Endothelial cell of umbilical vein (primary cell): ENCODE measurements around the gene DENND2A. TPM values are rescaled to one million over a fixed set of nuclear protein-coding genes. Genes with fewer than 3 reads are reported as not detected.

Experiments
- BruUV-seq: library from RNA; stranded (reverse); fragments of 400-500 nt; replicated peaks from 2 replicates; lab custom pipeline; 2021; lab: Mats Ljungman, UMichigan
- CTCF ChIA-PET: fragments of 300-600, 350-600 bp; sonication (Branson Sonifier 250); formaldehyde crosslinking; loops from one replicate; lab custom pipeline; 2021; ENCODE audit warnings: antibody characterized with exemption, inconsistent platforms; lab: Charles Lee
- POLR2A ChIA-PET: fragments of 300-600, 350-600 bp; sonication (Branson Sonifier 250); formaldehyde crosslinking; loops from one replicate; lab custom pipeline; 2021; ENCODE audit warnings: antibody characterized with exemption, inconsistent platforms; lab: Charles Lee
- DNase-seq: peaks from one replicate; pipeline ENCODE4 v3.0.0-alpha.2; 2011; ENCODE audit warnings: low read depth, low spot score
- FAIRE-seq: peaks from 2 replicates; lab custom pipeline; 2011; peaks lifted over from hg19 to GRCh38; lab: Jason Lieb, UNC
- H2AFZ ChIP-seq: 2 replicates; pipeline ENCODE4 v1.6.0; 2012; ENCODE audit warnings: low read depth, low read length, control low read depth, inconsistent platforms
- H3K27ac ChIP-seq: 2 replicates; pipeline ENCODE4 v1.5.1; 2011; ENCODE audit warnings: low read depth, mild to moderate bottlenecking, control low read depth, low read length, moderate library complexity; ENCODE audit not compliant: insufficient read depth
- H3K27me3 ChIP-seq, 2 experiments: 2 replicates each; pipeline versions ENCODE4 v1.6.0 to v1.6.1; 2011; ENCODE audit warnings: low read length in 2 of 2, mixed read lengths in 1 of 2; ENCODE audit not compliant: control insufficient read depth in 2 of 2, insufficient read depth in 2 of 2
- H3K36me3 ChIP-seq, 2 experiments: 2 replicates in 1 of 2; 3 replicates in 1 of 2; pipeline ENCODE4 v1.5.1; 2011; ENCODE audit warnings: low read length in 2 of 2, mild to moderate bottlenecking in 1 of 2, moderate library complexity in 1 of 2; ENCODE audit not compliant: control insufficient read depth in 2 of 2, insufficient read depth in 2 of 2; ENCODE audit errors: extremely low read depth in 1 of 2
- H3K4me1 ChIP-seq: 3 replicates; pipeline ENCODE4 v1.5.1; 2011; ENCODE audit warnings: mild to moderate bottlenecking, low read length; ENCODE audit not compliant: control insufficient read depth, insufficient read depth; ENCODE audit errors: extremely low read depth
- H3K4me2 ChIP-seq: 2 replicates; pipeline ENCODE4 v1.6.1; 2011; ENCODE audit warnings: low read length, control low read depth, mixed read lengths; ENCODE audit not compliant: insufficient read depth
- H3K4me3 ChIP-seq, 3 experiments: fragments of 200-600 bp in 1 of 3; sonication (generic), shearing (Covaris generic) in 1 of 3; replicated peaks in 1 of 3; 2 replicates each; pipeline ENCODE4 v1.5.1; 2011 to 2016; ENCODE audit warnings: control low read depth in 3 of 3, low read length in 3 of 3, mild to moderate bottlenecking in 2 of 3, inconsistent platforms in 1 of 3, low read depth in 1 of 3, moderate library complexity in 1 of 3; ENCODE audit not compliant: insufficient read depth in 1 of 3
- H3K79me2 ChIP-seq: 2 replicates; pipeline ENCODE4 v1.6.0; 2012; ENCODE audit warnings: low read length, inconsistent platforms; ENCODE audit not compliant: control insufficient read depth, insufficient read depth
- H3K9ac ChIP-seq: replicated peaks from 2 replicates; pipeline ENCODE3; 2011; ENCODE audit warnings: low read length, control low read depth; ENCODE audit not compliant: insufficient read depth; ENCODE audit errors: extremely low read depth
- H3K9me1 ChIP-seq: replicated peaks from 3 replicates; pipeline ENCODE4 v1.6.0; 2011; ENCODE audit warnings: mild to moderate bottlenecking, low read length; ENCODE audit not compliant: control insufficient read depth, insufficient read depth; ENCODE audit errors: extremely low read depth
- H3K9me3 ChIP-seq: replicated peaks from 2 replicates; pipeline ENCODE4 v1.5.1; 2012; ENCODE audit warnings: low read length, inconsistent platforms; ENCODE audit not compliant: control insufficient read depth, insufficient read depth
- H4K20me1 ChIP-seq: replicated peaks from 2 replicates; pipeline ENCODE3; 2011; ENCODE audit warnings: mild to moderate bottlenecking, low read length; ENCODE audit not compliant: control insufficient read depth, insufficient read depth; ENCODE audit errors: extremely low read depth
- EZH2 ChIP-seq: IDR thresholded peaks from 2 replicates; pipeline ENCODE4 v1.6.1; 2012; ENCODE audit warnings: borderline replicate concordance, low read depth, mild to moderate bottlenecking, moderate library complexity, low read length, inconsistent platforms; ENCODE audit not compliant: severe bottlenecking
- FOS ChIP-seq: IDR thresholded peaks from 2 replicates; pipeline ENCODE4 v1.6.1; 2011; ENCODE audit warnings: mild to moderate bottlenecking, low read length, moderate library complexity, borderline replicate concordance; ENCODE audit not compliant: insufficient read depth
- GATA2 ChIP-seq: IDR thresholded peaks from 2 replicates; pipeline ENCODE4 v1.7.0; 2011; ENCODE audit warnings: low read depth, mild to moderate bottlenecking, moderate library complexity, mixed read lengths, low read length; ENCODE audit not compliant: insufficient read length, insufficient read depth
- JUN ChIP-seq: IDR thresholded peaks from 2 replicates; pipeline ENCODE4 v1.6.1; 2011; ENCODE audit warnings: borderline replicate concordance, low read depth; ENCODE audit not compliant: insufficient read length, insufficient read depth
- MAX ChIP-seq: IDR thresholded peaks from 2 replicates; pipeline ENCODE4 v1.6.1; 2011; ENCODE audit not compliant: insufficient read depth, insufficient read length
- MYC ChIP-seq: IDR thresholded peaks from one replicate; pipeline ENCODE4 v1.6.1; 2011; ENCODE audit warnings: mild to moderate bottlenecking, low read depth, low read length
- POLR2A ChIP-seq: IDR thresholded peaks from 2 replicates; pipeline ENCODE4 v1.6.1; 2012; ENCODE audit warnings: low read depth, mild to moderate bottlenecking, control low read depth, low read length
- POLR2AphosphoS5 ChIP-seq: IDR thresholded peaks from 2 replicates; pipeline ENCODE4 v1.6.1; 2012; ENCODE audit warnings: low read depth, mild to moderate bottlenecking, control low read depth, low read length, moderate library complexity; ENCODE audit not compliant: insufficient read depth
- dilution Hi-C: fragments of 300-500 bp; cut with MboI; formaldehyde crosslinking; loops from one replicate; pipeline ENCODE4 v1.15.0; 2019; ENCODE audit warnings: low sequenced_read_pairs; ENCODE audit not compliant: extremely low pct_ligation_motif_present
- intact Hi-C: fragments of 100-400 bp; cut with micrococcal nuclease; formaldehyde crosslinking; loops from one replicate; pipeline ENCODE4 v1.10.0; 2022
- polyA plus RNA-seq, 4 experiments: library from polyadenylated mRNA; depleted of rRNA in 3 of 4; stranded (reverse) in 3 of 4; unstranded in 1 of 4; fragments of >200 nt; gene quantifications; 2 replicates each; pipeline versions ENCODE4 v1.2.1 to v1.2.3, GENCODE V29; 2011 to 2012; ENCODE audit warnings: missing spikeins in 1 of 4
- total RNA-seq: library from RNA; stranded (reverse); gene quantifications from 2 replicates; pipeline ENCODE4 v1.2.3, GENCODE V29; 2021
- TF ChIP-seq, protein P1 (sequence below), 2 donors: IDR thresholded peaks; 1 replicate in 1 of 2; 2 replicates in 1 of 2; pipeline ENCODE4 v1.5.1; 2011; ENCODE audit warnings: low read length in 2 of 2, mild to moderate bottlenecking in 2 of 2, moderate library complexity in 2 of 2, control low read depth in 1 of 2, inconsistent platforms in 1 of 2, low read depth in 1 of 2; ENCODE audit not compliant: insufficient read depth in 1 of 2; ENCODE audit errors: extremely low read depth in 1 of 2

DENND2A gene
- total and polyA plus RNA-seq, 2 donors (not counting 3 experiments of a cell fraction or from before 2014, with no cell fraction given) = 0.33 TPM; not detected in 1

- Histone ChIP-seq H3K4me1 (no peaks in the 10 kb centered on the region), H2AFZ (no peak overlapping the region), H3K27ac (no peak overlapping the region), H3K4me2 (no peak overlapping the region), H3K9me1 (no peaks in the 10 kb centered on the region), H4K20me1 (no peaks in the 10 kb centered on the region), H3K9ac (no peak overlapping the region), H3K4me3 (no peak overlapping the region), H3K36me3 (no peaks in the 10 kb centered on the region), H3K27me3 (no peaks in the 10 kb centered on the region), H3K79me2 (no peaks in the 10 kb centered on the region), H3K9me3 (no peaks in the 10 kb centered on the region)
- BruUV-seq = no TSS peak
- TF ChIP-seq MAX (no peak), JUN (no peak)
- DNase-seq (no peak), FAIRE-seq (no peak)
- intact Hi-C loops (no loop called here), dilution Hi-C loops (no loop called here)
- POLR2A ChIA-PET = interaction anchor here (0.6 kb wide), 1 partner anchor 116 kb away, joined by 5 read pairs; no protein-coding TSS in a partner anchor
- CTCF ChIA-PET = interaction anchor here (0.6 to 1.5 kb wide), 4 partner anchors 30 to 1130 kb away, joined by 3 to 5 read pairs (median 3); no protein-coding TSS in a partner anchor
Observed at GRCh38 chr7:140506788-140507464, 133.7 kb downstream of the DENND2A start.

DNA sequence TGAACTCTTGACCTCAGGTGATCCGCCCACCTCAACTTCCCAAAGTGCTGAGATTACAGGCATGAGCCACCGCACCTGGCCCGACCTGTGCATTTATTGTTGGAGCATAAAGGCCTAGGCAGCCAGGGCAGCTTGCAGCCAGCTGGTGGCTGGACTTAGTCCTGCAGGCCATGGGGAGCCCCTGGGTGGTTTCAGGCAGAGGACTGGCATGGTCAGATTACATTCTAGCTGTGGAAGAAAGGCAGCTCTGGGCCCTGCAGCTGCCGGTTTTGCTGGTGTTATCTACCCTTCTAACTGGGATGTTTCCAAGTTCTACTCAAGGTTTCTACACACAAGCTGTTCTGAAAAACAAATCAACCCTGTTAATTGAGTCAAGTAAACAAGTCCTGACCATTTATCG, 138.6 kb downstream of the DENND2A start:
- no peak overlapping the region for H3K4me2 ChIP-seq
- dilution Hi-C loops = no loop called here
- TF ChIP-seq GATA2 (no peak), JUN (no peak), POLR2A (no peak), EZH2 (no peak), POLR2AphosphoS5 (no peak), MAX (no peak), MYC (no peak), FOS (no peak)
- TF ChIP-seq, protein P1, sequence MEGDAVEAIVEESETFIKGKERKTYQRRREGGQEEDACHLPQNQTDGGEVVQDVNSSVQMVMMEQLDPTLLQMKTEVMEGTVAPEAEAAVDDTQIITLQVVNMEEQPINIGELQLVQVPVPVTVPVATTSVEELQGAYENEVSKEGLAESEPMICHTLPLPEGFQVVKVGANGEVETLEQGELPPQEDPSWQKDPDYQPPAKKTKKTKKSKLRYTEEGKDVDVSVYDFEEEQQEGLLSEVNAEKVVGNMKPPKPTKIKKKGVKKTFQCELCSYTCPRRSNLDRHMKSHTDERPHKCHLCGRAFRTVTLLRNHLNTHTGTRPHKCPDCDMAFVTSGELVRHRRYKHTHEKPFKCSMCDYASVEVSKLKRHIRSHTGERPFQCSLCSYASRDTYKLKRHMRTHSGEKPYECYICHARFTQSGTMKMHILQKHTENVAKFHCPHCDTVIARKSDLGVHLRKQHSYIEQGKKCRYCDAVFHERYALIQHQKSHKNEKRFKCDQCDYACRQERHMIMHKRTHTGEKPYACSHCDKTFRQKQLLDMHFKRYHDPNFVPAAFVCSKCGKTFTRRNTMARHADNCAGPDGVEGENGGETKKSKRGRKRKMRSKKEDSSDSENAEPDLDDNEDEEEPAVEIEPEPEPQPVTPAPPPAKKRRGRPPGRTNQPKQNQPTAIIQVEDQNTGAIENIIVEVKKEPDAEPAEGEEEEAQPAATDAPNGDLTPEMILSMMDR (IDR thresholded peaks at IDR 0.05; ENCODE audit: extremely low read depth in 1 of 2, insufficient read depth in 1 of 2, low read depth in 1 of 2, low read length in 2 of 2) = no peak
- no peaks in the 10 kb centered on the region for H3K27me3 ChIP-seq
- H4K20me1 ChIP-seq = no peaks in the 10 kb centered on the region
- DNase-seq (no peak), FAIRE-seq (no peak)
- H3K27ac ChIP-seq = no peak overlapping the region
- no peak overlapping the region for H3K4me3 ChIP-seq
- no peak overlapping the region for H2AFZ ChIP-seq
- no peaks in the 10 kb centered on the region for H3K4me1 ChIP-seq
- BruUV-seq = no TSS peak
- no peaks in the 10 kb centered on the region for H3K9me1 ChIP-seq
- ChIA-PET POLR2A (no interaction called here), CTCF (interaction anchor here (1.5 kb wide), 1 partner anchor 16 kb away, joined by 7 read pairs; no protein-coding TSS in a partner anchor)
- intact Hi-C loops = no loop called here
- no peaks in the 10 kb centered on the region for H3K36me3 ChIP-seq
- H3K79me2 ChIP-seq = no peaks in the 10 kb centered on the region
- no peak overlapping the region for H3K9ac ChIP-seq
- H3K9me3 ChIP-seq = no peaks in the 10 kb centered on the region
